Measurements from ENCODE around the gene GNRH2. TPM values are rescaled to one million over a fixed set of nuclear protein-coding genes. Genes with fewer than 3 reads are reported as not detected.

Gene GNRH2
- total RNA-seq, 1 donor: not detected

DNA sequence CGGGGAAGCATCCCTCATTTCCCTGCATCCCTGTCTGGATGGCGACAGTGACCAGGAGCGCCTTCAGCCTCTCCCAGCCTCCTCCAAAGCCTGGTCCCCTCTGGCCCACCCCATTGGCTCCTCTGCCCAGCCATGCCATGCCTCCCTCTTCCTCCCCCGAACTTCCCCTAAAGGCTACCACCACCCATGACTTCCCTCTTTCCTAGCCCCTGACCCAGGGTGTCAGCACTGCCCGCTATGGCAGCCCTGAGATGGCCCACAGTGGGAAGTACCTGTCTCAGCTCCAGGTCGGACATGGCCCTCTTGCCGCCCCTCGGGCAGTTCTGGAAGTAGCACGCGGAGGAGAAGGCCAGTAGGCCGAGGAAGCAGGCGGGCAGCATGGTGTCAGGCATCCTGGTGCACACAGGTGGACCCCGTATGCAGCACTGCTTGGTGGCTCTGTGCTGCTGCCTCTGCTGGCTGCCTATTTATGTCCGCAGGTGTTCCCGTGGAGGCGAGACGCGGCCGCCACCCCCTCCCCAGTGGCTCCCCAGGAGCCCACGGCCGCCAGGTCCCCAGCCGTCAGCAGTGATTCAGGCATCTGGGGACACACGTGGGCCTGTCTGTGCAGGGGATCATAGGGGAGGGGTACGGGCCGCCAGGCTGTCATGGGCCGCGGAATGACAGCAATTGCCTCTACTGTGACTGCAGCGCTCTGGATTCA lies 41.0 kb downstream of the GNRH2 start, which contains the start of gene AVP:
Gene AVP (minus strand): TSS at position 442 of the 703 bp plus-strand sequence. CDS start 50 bp downstream, at position 392.
- TF ChIP-seq, protein P1, sequence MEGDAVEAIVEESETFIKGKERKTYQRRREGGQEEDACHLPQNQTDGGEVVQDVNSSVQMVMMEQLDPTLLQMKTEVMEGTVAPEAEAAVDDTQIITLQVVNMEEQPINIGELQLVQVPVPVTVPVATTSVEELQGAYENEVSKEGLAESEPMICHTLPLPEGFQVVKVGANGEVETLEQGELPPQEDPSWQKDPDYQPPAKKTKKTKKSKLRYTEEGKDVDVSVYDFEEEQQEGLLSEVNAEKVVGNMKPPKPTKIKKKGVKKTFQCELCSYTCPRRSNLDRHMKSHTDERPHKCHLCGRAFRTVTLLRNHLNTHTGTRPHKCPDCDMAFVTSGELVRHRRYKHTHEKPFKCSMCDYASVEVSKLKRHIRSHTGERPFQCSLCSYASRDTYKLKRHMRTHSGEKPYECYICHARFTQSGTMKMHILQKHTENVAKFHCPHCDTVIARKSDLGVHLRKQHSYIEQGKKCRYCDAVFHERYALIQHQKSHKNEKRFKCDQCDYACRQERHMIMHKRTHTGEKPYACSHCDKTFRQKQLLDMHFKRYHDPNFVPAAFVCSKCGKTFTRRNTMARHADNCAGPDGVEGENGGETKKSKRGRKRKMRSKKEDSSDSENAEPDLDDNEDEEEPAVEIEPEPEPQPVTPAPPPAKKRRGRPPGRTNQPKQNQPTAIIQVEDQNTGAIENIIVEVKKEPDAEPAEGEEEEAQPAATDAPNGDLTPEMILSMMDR (IDR thresholded peaks at IDR 0.05; ENCODE audit: insufficient read depth, low read depth, low read length): no peak
- no peak within 1 kb of the TSS for H3K4me3 ChIP-seq (ENCODE audit: low read depth, low read length)
- no peak for DNase-seq (ENCODE audit: low read depth)

DNA sequence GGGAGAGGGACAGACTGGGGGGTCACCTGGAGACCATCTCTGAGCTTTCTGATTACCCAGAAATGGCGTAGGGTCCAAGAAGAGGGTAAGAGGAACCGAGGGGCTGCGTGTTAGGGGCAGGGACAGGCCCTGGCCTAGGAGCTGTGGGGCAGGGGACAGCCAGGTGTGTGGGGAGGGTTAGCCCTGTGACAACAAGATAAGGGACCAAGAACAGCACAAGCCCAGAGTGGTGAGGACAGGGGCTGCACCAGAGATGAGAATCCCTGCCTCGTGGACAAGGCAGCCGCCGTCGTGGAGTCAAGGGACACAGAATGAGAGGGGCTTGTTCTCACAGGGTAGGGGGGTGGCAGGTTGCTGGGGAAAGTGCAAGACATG lies 41.6 kb downstream of the GNRH2 start:
- no peak for DNase-seq (ENCODE audit: low read depth)

DNA sequence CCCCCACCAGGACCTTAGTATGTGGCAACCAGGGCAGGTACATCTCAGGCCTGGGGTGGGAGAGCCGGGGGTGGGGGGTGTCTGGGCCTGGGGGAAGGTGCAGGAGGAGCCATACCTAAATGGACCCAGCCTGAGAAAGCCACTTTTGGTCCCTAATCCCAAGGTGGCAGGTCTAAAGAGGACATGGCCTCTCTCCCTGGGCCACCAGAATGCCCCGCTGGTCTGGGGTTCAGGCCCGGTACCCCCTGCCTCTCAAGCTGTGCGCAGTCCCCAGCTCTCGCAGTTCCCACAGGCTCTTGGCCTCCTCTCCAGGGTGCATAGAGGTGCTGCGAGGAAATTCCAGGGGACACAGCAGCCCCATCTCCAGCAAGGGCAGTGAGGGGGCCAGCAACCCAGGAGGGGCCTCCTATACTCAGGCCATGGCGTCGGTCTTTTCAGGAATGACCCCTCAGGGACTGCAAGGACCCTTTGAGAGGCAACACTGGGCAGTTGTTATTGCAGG lies 42.2 kb downstream of the GNRH2 start:
- H3K4me3 ChIP-seq (ENCODE audit: low read depth, low read length): no peak overlapping the region
- no peak for DNase-seq (ENCODE audit: low read depth)
- TF ChIP-seq, protein P1 (IDR thresholded peaks at IDR 0.05; ENCODE audit: insufficient read depth, low read depth, low read length): no peak

More for the DNA sequence above, 41.6 kb downstream of the GNRH2 start:
- TF ChIP-seq, protein P1 (IDR thresholded peaks at IDR 0.05; ENCODE audit: insufficient read depth, low read depth, low read length): no peak
- H3K4me3 ChIP-seq (ENCODE audit: low read depth, low read length): no peak overlapping the region

DNA sequence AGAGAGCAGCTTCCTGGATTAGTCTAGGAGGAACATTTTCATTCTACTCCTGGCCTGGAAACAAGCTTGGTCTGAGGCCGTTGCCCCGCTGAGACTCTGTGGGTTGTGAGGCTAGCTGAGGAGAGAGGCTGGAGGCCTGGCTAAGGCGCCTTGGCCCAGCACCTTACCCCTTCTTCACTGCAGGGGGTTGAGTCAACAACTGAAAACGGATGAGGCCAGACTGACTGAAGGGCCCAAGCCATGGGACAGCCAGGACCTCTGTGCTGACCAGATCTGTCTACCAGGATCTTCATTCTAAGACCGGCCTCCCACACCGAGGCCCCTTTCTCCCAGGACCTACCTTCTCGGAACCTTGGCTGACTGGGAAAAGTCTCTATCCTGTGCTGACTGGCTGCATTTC lies 44.6 kb downstream of the GNRH2 start:
- DNase-seq (ENCODE audit: low read depth): no peak
- H3K4me3 ChIP-seq (ENCODE audit: low read depth, low read length): no peak overlapping the region
- TF ChIP-seq, protein P1 (IDR thresholded peaks at IDR 0.05; ENCODE audit: insufficient read depth, low read depth, low read length): no peak

DNA sequence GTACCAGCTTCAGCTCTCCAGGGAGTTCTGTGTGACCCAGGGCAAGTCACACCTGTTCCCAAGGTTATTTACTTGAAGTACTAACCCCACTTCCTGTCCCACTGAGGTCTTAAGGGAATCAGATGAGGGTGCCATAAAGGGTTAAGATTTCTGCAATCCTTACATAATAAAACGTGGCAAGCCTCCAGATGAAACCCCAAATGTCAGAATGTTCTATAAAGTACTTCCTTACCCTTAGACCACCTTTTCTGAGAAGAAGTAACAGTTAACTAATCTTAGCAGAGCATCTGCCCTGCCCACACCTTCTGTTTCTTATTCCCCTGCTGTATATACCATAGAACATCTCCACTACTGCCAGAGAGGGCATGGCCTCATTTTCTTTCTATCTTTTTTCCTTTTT lies 47.1 kb downstream of the GNRH2 start:
- H3K4me3 ChIP-seq (ENCODE audit: low read depth, low read length): no peak overlapping the region
- TF ChIP-seq, protein P1 (IDR thresholded peaks at IDR 0.05; ENCODE audit: insufficient read depth, low read depth, low read length): no peak
- no peak for DNase-seq (ENCODE audit: low read depth)

DNA sequence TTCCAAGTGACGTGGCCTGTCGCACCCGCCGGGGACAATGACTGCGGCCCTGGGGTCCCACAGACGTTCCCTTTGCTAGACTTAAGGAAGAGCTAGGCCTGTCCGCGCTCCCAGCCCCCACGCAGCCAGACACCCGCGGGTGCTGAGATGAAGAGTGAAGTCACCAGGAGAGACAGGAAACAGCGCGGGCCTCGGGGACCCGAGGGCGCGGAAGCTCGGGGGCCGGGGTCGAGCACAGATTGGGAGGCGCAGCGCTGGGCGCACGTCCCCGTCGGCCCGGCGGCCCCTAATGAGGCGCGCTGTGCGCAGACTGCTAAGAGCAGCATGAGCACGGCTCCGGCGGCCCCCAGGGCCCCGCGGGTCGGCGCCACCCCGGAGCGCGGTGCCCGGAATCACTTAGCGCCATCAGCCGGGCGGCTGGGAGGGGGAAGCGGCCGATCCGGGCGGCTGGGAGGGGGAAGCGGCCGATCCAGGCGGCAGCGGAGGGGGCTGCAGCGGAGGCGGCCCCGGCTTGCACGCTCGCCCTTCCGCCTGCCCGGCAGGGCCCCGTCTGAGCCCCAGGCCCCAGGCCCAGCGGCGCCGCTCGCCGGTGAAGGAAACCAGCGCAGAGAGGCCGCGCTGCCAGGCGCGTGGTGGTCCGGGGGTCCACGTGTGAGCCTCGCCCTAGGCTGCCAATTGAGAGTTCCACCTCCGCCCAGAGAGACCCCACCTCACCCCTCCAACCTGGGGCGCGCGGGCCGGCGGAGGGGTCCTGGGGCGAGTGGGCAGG lies 49.4 kb downstream of the GNRH2 start:
- TF ChIP-seq, protein P1 (IDR thresholded peaks at IDR 0.05; ENCODE audit: insufficient read depth, low read depth, low read length): no peak
- DNase-seq (ENCODE audit: low read depth): no peak
- H3K4me3 ChIP-seq (ENCODE audit: low read depth, low read length): peak overlapping the region; percentile 40

All from fibroblast of villous mesenchyme (primary cell).